ENCODE data around the gene FYCO1. TPM values are rescaled to one million over a fixed set of nuclear protein-coding genes. Genes with fewer than 3 reads are reported as not detected.

The FYCO1 gene
- polyA plus RNA-seq, 3 donors = 0.59 to 5.0 (median 1.3) TPM

GRCh38 chr3:46021516-46021915 is 25.9 kb upstream of the FYCO1 start:
- H3K27ac ChIP-seq (ENCODE audit: low read depth in 1 of 2, low read length in 2 of 2) = no peak overlapping the region
- H3K27me3 Mint-ChIP-seq (ENCODE audit: low read depth in 3 of 3) = peaks cover 0 to 4% (median 3%) of the 10 kb centered on the region in 3 donors
- no peak overlapping the region for H3K9ac ChIP-seq (ENCODE audit: insufficient read depth, low read length, poor library complexity, severe bottlenecking)
- no peaks in the 10 kb centered on the region for H3K27me3 ChIP-seq (ENCODE audit: control insufficient read depth in 2 of 2, insufficient read depth in 2 of 2, low read length in 2 of 2)
- no peak overlapping the region for H2AFZ ChIP-seq (ENCODE audit: insufficient read depth, low read depth, low read length, poor library complexity, severe bottlenecking)
- no peak for TF ChIP-seq CTCF (IDR thresholded peaks at IDR 0.05)
- H3K36me3 Mint-ChIP-seq = peaks cover 2 to 4% of the 10 kb centered on the region in 2 donors
- H3K9me3 ChIP-seq (replicated peaks in 1 of 2; ENCODE audit: control insufficient read depth in 1 of 2, insufficient read depth in 1 of 2, low read length in 2 of 2) = peaks cover 0 to 9% of the 10 kb centered on the region in 2 donors
- H3K4me2 ChIP-seq (replicated peaks; ENCODE audit: extremely low read depth, low read length, poor library complexity, severe bottlenecking) = no peak overlapping the region
- no peak for DNase-seq
- peaks cover 3 to 17% (median 13%) of the 10 kb centered on the region in 7 donors for H3K9me3 Mint-ChIP-seq
- H4K20me1 ChIP-seq (ENCODE audit: insufficient read depth, low read length) = no peaks in the 10 kb centered on the region
- H3K79me2 ChIP-seq (ENCODE audit: insufficient read depth, low read length) = no peaks in the 10 kb centered on the region
- intact Hi-C loops (cut with micrococcal nuclease) = no loop called here
- peaks cover 26 to 27% of the 10 kb centered on the region in 2 donors for H3K4me1 ChIP-seq (ENCODE audit: control insufficient read depth in 1 of 2, insufficient read depth in 2 of 2, low read length in 2 of 2)
- no peak overlapping the region for H3K4me3 ChIP-seq (replicated peaks in 1 of 3; ENCODE audit: low read depth in 2 of 3, low read length in 3 of 3)
- whole genome bisulfite sequencing (ENCODE audit: insufficient coverage) = 100% methylated on average over 7 of the region's 8 CpGs
- H3K4me1 Mint-ChIP-seq = peaks cover 23% of the 10 kb centered on the region
- no peaks in the 10 kb centered on the region for H3K36me3 ChIP-seq (replicated peaks in 1 of 2; ENCODE audit: control insufficient read depth in 1 of 2, insufficient read depth in 2 of 2, low read length in 2 of 2)
- no peak overlapping the region for H3K4me3 Mint-ChIP-seq
- peak overlapping the region in 1 of 7 donors; percentile 67 for H3K27ac Mint-ChIP-seq

GRCh38 chr3:46020766-46021510 is 25.3 kb upstream of the FYCO1 start:
- Histone ChIP-seq H3K9ac (ENCODE audit: insufficient read depth, low read length, poor library complexity, severe bottlenecking) (no peak overlapping the region), H4K20me1 (ENCODE audit: insufficient read depth, low read length) (no peaks in the 10 kb centered on the region), H3K9me3 (replicated peaks in 1 of 2; ENCODE audit: control insufficient read depth in 1 of 2, insufficient read depth in 1 of 2, low read length in 2 of 2) (peaks cover 0 to 9% of the 10 kb centered on the region in 2 donors), H3K4me1 (ENCODE audit: control insufficient read depth in 1 of 2, insufficient read depth in 2 of 2, low read length in 2 of 2) (peaks cover 31 to 33% of the 10 kb centered on the region in 2 donors), H3K27me3 (ENCODE audit: control insufficient read depth in 2 of 2, insufficient read depth in 2 of 2, low read length in 2 of 2) (no peaks in the 10 kb centered on the region), H3K79me2 (ENCODE audit: insufficient read depth, low read length) (no peaks in the 10 kb centered on the region), H2AFZ (ENCODE audit: insufficient read depth, low read depth, low read length, poor library complexity, severe bottlenecking) (no peak overlapping the region), H3K4me2 (replicated peaks; ENCODE audit: extremely low read depth, low read length, poor library complexity, severe bottlenecking) (no peak overlapping the region), H3K4me3 (replicated peaks in 1 of 3; ENCODE audit: low read depth in 2 of 3, low read length in 3 of 3) (no peak overlapping the region), H3K36me3 (replicated peaks in 1 of 2; ENCODE audit: control insufficient read depth in 1 of 2, insufficient read depth in 2 of 2, low read length in 2 of 2) (no peaks in the 10 kb centered on the region), H3K27ac (ENCODE audit: low read depth in 1 of 2, low read length in 2 of 2) (no peak overlapping the region)
- peaks cover 3 to 19% (median 13%) of the 10 kb centered on the region in 7 donors for H3K9me3 Mint-ChIP-seq
- H3K27ac Mint-ChIP-seq = peak overlapping the region in 3 of 7 donors; percentile 9 to 40 (median 12)
- TF ChIP-seq CTCF (IDR thresholded peaks at IDR 0.05) = no peak
- no peak for DNase-seq
- H3K36me3 Mint-ChIP-seq = peaks cover 2 to 6% of the 10 kb centered on the region in 2 donors
- peaks cover 28% of the 10 kb centered on the region for H3K4me1 Mint-ChIP-seq
- peaks cover 0 to 6% (median 3%) of the 10 kb centered on the region in 3 donors for H3K27me3 Mint-ChIP-seq (ENCODE audit: low read depth in 3 of 3)
- H3K4me3 Mint-ChIP-seq = no peak overlapping the region
- WGBS (ENCODE audit: insufficient coverage) = over 99% methylated on average over 36 of the region's 37 CpGs
- intact Hi-C loops (cut with micrococcal nuclease) = no loop called here
